A549 (cell line): ENCODE measurements around the gene TCF4. TPM values are rescaled to one million over a fixed set of nuclear protein-coding genes. Genes with fewer than 3 reads are reported as not detected.

Source experiments
- ATAC-seq, 2 experiments: fragments of 200-7000 bp in 1 of 2; fragments of >200 bp in 1 of 2; cut with Nextera tagmentation in 1 of 2; cut with Tn5 transposase in 1 of 2; 3 replicates each; pipeline versions ENCODE4 v1.8.0 to v1.9.1; 2018 to 2020; ENCODE audit warnings: mild to moderate bottlenecking in 1 of 2, moderate library complexity in 1 of 2
- CTCF ChIA-PET: fragments of 300-600 bp; sonication (Branson Sonifier 250); formaldehyde crosslinking; extraction: SDS; loops from one replicate; lab custom pipeline; 2021; ENCODE audit warnings: antibody characterized with exemption, inconsistent platforms; lab: Yijun Ruan, JAX
- POLR2A ChIA-PET: fragments of 350-600 bp; formaldehyde crosslinking; extraction: SDS; loops from one replicate; lab custom pipeline; 2021; ENCODE audit warnings: antibody characterized with exemption, inconsistent platforms; lab: Yijun Ruan, JAX
- DNase-seq, 2 experiments: peaks; one replicate each; pipeline versions ENCODE4 v3.0.0 to v3.0.0-alpha.2; 2011 to 2016; ENCODE audit warnings: low read depth in 1 of 2, low spot score in 1 of 2
- FAIRE-seq: peaks from 2 replicates; lab custom pipeline; 2011; peaks lifted over from hg19 to GRCh38; lab: Jason Lieb, UNC
- H3K27ac ChIP-seq, 2 experiments: fragments of >200 bp; sonication (Bioruptor Twin); formaldehyde crosslinking; 3 replicates each; pipeline ENCODE4 v1.5.1; 2016 to 2017
- H3K4me1 ChIP-seq: fragments of >200 bp; sonication (Bioruptor Twin); formaldehyde crosslinking; 3 replicates; pipeline ENCODE4 v1.6.1; 2016
- H3K4me2 ChIP-seq: fragments of >200 bp; sonication (Bioruptor Twin); formaldehyde crosslinking; 3 replicates; pipeline ENCODE4 v1.6.1; 2016
- H3K4me3 ChIP-seq: fragments of >200 bp; sonication (Bioruptor Twin); formaldehyde crosslinking; 3 replicates; pipeline ENCODE4 v1.5.1; 2016
- H3K9me3 ChIP-seq: fragments of >200 bp; sonication (Bioruptor Twin); formaldehyde crosslinking; 3 replicates; pipeline ENCODE4 v1.6.1; 2016
- CBX2 ChIP-seq: fragments of 200-600 bp; sonication (generic); IDR thresholded peaks from 2 replicates; pipeline ENCODE4 v1.6.1; 2016; ENCODE audit warnings: low read depth, mild to moderate bottlenecking, borderline replicate concordance
- EHMT2 ChIP-seq: fragments of 200-600 bp; sonication (generic); IDR thresholded peaks from 2 replicates; pipeline ENCODE4 v1.6.1; 2016; ENCODE audit warnings: antibody characterized with exemption, low read depth, mild to moderate bottlenecking, moderate library complexity
- FOSB ChIP-seq: fragments of 250-450 bp; sonication (Bioruptor Pico); IDR thresholded peaks from 2 replicates; pipeline ENCODE4 v1.5.0; 2020; ENCODE audit warnings: mild to moderate bottlenecking, moderate library complexity
- FOSL2 ChIP-seq, 2 experiments: fragments of 450-650 bp in 1 of 2; fragments of >200 bp in 1 of 2; sonication (Bioruptor Twin) in 1 of 2; formaldehyde crosslinking; IDR thresholded peaks; 2 replicates each; pipeline versions ENCODE4 v1.5.0 to v1.6.1; 2016 to 2020; ENCODE audit warnings: mild to moderate bottlenecking in 1 of 2, moderate library complexity in 1 of 2
- FOXS1 ChIP-seq: fragments of 250-450 bp; sonication (Bioruptor Pico); IDR thresholded peaks from 2 replicates; pipeline ENCODE4 v1.5.0; 2020; ENCODE audit warnings: mild to moderate bottlenecking, moderate library complexity
- GATA3 ChIP-seq: IDR thresholded peaks from 2 replicates; pipeline ENCODE4 v1.6.1; 2012; ENCODE audit warnings: borderline replicate concordance
- HDAC2 ChIP-seq: fragments of 200-600 bp; sonication (generic); IDR thresholded peaks from 2 replicates; pipeline ENCODE4 v1.6.1; 2016
- HEYL ChIP-seq: fragments of 250-450 bp; sonication (Bioruptor Pico); IDR thresholded peaks from 2 replicates; pipeline ENCODE4 v1.8.0; 2021; ENCODE audit warnings: mild to moderate bottlenecking, moderate library complexity
- HOXA7 ChIP-seq: fragments of 250-450 bp; sonication (Bioruptor Pico); IDR thresholded peaks from 2 replicates; pipeline ENCODE4 v1.5.0; 2020; ENCODE audit warnings: mild to moderate bottlenecking, moderate library complexity
- HOXB5 ChIP-seq: fragments of 250-450 bp; sonication (Bioruptor Pico); IDR thresholded peaks from 2 replicates; pipeline ENCODE4 v1.5.0; 2020; ENCODE audit warnings: mild to moderate bottlenecking, moderate library complexity
- KDM1A ChIP-seq: fragments of 200-600 bp; sonication (generic); IDR thresholded peaks from 2 replicates; pipeline ENCODE4 v1.6.1; 2016; ENCODE audit warnings: low read depth, mild to moderate bottlenecking
- KDM5A ChIP-seq: fragments of 200-600 bp; sonication (generic); IDR thresholded peaks from 2 replicates; pipeline ENCODE4 v1.6.1; 2016; ENCODE audit warnings: antibody characterized with exemption, mild to moderate bottlenecking
- MYC ChIP-seq: IDR thresholded peaks from 2 replicates; pipeline ENCODE4 v1.6.1; 2012; ENCODE audit warnings: mild to moderate bottlenecking, inconsistent platforms, low read length, improper control_type of control experiment, borderline replicate concordance
- NPAS2 ChIP-seq: fragments of 250-450 bp; sonication (Bioruptor Pico); IDR thresholded peaks from 2 replicates; pipeline ENCODE4 v1.8.0; 2022; ENCODE audit warnings: mild to moderate bottlenecking, moderate library complexity, borderline replicate concordance
- NR3C1 ChIP-seq: fragments of >200 bp; sonication (Bioruptor Twin); formaldehyde crosslinking; IDR thresholded peaks from 3 replicates; pipeline ENCODE4 v1.6.1; 2017
- PHF8 ChIP-seq: fragments of 200-600 bp; sonication (generic); IDR thresholded peaks from 2 replicates; pipeline ENCODE4 v1.6.1; 2016; ENCODE audit warnings: low read depth, mild to moderate bottlenecking, antibody characterized with exemption, moderate library complexity, borderline replicate concordance
- POLR2A ChIP-seq: IDR thresholded peaks from 2 replicates; pipeline ENCODE4 v1.6.1; 2012; ENCODE audit warnings: mild to moderate bottlenecking, low read length
- SREBF2 ChIP-seq: fragments of 450-650 bp; IDR thresholded peaks from 2 replicates; pipeline ENCODE4 v1.6.1; 2014; ENCODE audit warnings: mild to moderate bottlenecking, moderate library complexity
- ZFP36 ChIP-seq: fragments of 450-650 bp; IDR thresholded peaks from 2 replicates; pipeline ENCODE4 v1.6.1; 2014; ENCODE audit warnings: borderline replicate concordance; ENCODE audit not compliant: partially characterized antibody
- WGBS: methylation state at CpG from one replicate; pipeline ENCODE4 v1.1.6; 2017; ENCODE audit errors: missing lambda C conversion rate; 5-methylcytosine and 5-hydroxymethylcytosine counted together
- polyA plus RNA-seq, 4 experiments: library from polyadenylated mRNA; depleted of rRNA in 3 of 4; stranded (reverse); fragments of >200 nt; fragmentation: RNase III in 1 of 4; extraction: RNeasy Plus Mini Kit Qiagen cat#74134 plus additional on column Dnase treatment in 1 of 4; gene quantifications; 2 replicates in 3 of 4; 3 replicates in 1 of 4; pipeline ENCODE4 v1.2.3, GENCODE V29; 2011 to 2017
- TF ChIP-seq, protein P1 (sequence below): fragments of 250-450 bp; sonication (Bioruptor Pico); IDR thresholded peaks from 2 replicates; pipeline ENCODE4 v1.5.0; 2020; ENCODE audit warnings: low read depth, mild to moderate bottlenecking, moderate library complexity
- TF ChIP-seq, protein P2 (sequence below): fragments of 250-450 bp; sonication (Bioruptor Pico); IDR thresholded peaks from 2 replicates; pipeline ENCODE4 v1.5.0; 2021; ENCODE audit warnings: mild to moderate bottlenecking, moderate library complexity, borderline replicate concordance
- TF ChIP-seq, protein P3 (sequence below): fragments of 150-350 bp; IDR thresholded peaks from 2 replicates; pipeline ENCODE4 v1.6.1; 2014; ENCODE audit warnings: low read depth, mild to moderate bottlenecking, low read length
- TF ChIP-seq, protein P4 (sequence below): fragments of >200 bp; sonication (Bioruptor Twin); formaldehyde crosslinking; IDR thresholded peaks from 3 replicates; pipeline ENCODE4 v1.6.1; 2016

TCF4 gene
- polyA plus RNA-seq, 2 of the 4 experiments (the other 2 are of a cell fraction) = 3.0 to 4.0 TPM

DNA sequence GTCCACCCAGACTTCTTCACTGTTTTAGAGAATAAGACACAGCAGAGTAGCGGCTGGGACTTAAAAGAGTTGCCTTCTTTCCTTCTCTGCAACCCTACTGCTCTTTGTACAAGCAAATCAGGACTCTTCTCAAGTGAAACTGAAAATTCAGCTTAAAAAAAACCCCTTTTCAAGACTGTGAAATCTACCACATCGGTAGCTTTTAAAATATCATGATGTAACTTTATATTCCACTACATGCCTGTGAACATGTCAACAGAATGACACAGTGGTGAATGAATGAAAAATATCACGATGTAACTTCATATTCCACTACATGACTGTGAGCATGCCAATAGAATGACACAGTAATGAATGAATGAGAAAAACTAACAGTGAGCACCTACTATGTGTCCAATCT, 53.4 kb downstream of the TCF4 start:
- no peaks in the 10 kb centered on the region for H3K9me3 ChIP-seq
- H3K4me2 ChIP-seq = no peak overlapping the region
- 48% methylated on average over 3 of the region's 3 CpGs for WGBS
- no peak for FAIRE-seq
- no peak for ATAC-seq
- H3K4me3 ChIP-seq = no peak overlapping the region
- H3K27ac ChIP-seq = no peak overlapping the region
- ChIA-PET POLR2A (no interaction called here), CTCF (no interaction called here)
- no peaks in the 10 kb centered on the region for H3K4me1 ChIP-seq
- TF ChIP-seq NPAS2 (CRISPR knock-in tag) = no peak
- TF ChIP-seq ZFP36 = no peak
- TF ChIP-seq KDM1A = no peak
- TF ChIP-seq, protein P1, sequence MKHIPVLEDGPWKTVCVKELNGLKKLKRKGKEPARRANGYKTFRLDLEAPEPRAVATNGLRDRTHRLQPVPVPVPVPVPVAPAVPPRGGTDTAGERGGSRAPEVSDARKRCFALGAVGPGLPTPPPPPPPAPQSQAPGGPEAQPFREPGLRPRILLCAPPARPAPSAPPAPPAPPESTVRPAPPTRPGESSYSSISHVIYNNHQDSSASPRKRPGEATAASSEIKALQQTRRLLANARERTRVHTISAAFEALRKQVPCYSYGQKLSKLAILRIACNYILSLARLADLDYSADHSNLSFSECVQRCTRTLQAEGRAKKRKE (CRISPR knock-in tag) = no peak
- TF ChIP-seq POLR2A = no peak
- no peak for TF ChIP-seq HDAC2
- no peak for TF ChIP-seq GATA3
- DNase-seq = no peak

DNA sequence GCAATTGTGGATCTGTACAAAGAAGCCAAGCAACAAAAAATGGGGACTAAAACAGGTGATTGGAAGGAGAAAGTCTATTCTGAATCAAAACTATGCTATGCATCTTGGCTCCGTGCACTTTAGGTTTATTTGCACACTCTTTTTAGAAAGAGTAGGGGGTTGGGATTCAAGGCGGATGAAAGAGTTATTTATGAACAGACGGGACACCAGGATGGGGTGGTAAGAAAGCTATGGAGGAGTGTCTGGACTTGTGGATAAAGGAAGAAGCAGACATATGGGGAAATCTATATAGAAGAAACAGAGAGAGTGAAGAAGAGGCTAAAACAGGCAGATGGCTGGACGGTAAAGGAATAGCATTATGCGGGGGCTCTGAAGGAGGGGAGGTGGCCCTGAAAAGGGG, 57.8 kb downstream of the TCF4 start:
- POLR2A ChIA-PET = no interaction called here
- H3K4me2 ChIP-seq = no peak overlapping the region
- FAIRE-seq = no peak
- 77% methylated on average over 5 of the region's 5 CpGs for WGBS
- CTCF ChIA-PET = no interaction called here
- no peak overlapping the region for H3K4me3 ChIP-seq
- TF ChIP-seq, protein P1 (CRISPR knock-in tag) = no peak
- no peak for TF ChIP-seq FOSB
- DNase-seq = no peak
- no peak for ATAC-seq
- no peaks in the 10 kb centered on the region for H3K4me1 ChIP-seq
- H3K9me3 ChIP-seq = no peaks in the 10 kb centered on the region
- H3K27ac ChIP-seq = no peak overlapping the region

DNA sequence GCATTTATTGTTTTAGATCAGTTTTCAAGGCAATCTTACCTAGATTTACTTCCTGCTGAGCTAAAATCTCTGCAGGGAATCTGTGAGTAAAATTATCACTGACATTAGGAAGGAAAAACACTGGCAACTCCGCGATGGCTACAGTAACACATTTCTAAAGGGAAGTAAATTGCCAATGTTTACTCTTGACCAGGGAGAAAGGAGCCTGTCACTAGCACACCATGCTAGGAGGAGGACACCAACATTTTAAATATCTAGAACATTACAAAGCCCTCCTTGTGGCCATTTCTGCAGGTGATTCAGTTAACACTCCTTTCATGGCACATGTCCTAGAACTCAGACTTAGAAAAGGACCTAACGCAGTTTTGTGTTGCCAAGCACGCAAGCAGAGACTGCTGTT, 58.4 kb downstream of the TCF4 start:
- 90% methylated on average over 4 of the region's 4 CpGs for WGBS
- FAIRE-seq = no peak
- POLR2A ChIA-PET = no interaction called here

DNA sequence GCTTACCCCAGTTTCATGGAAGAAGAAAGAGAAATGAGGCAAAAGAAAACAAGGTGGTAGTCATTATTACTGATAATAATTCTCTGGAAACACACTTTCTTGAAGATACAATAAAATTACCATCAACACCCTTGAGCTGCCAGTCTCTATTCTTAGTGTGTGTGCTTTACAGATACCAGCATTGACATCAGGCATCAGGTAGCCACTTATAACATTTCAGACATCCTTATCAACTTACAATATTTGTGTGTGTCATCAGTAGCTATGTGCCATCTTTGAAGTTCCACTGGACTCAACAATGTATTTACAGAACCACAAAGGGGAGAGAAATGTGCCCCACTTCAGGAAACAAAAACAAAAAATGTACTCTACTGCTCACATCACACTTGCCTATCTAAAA, 62.1 kb downstream of the TCF4 start:
- H3K27ac ChIP-seq = no peak overlapping the region
- ChIA-PET POLR2A (no interaction called here), CTCF (interaction anchor here (0.6 kb wide), 1 partner anchor 11 kb away, joined by 3 read pairs; no protein-coding TSS in a partner anchor)
- no peak for TF ChIP-seq SREBF2
- TF ChIP-seq MYC = no peak
- no peak for TF ChIP-seq KDM1A
- TF ChIP-seq FOXS1 (CRISPR knock-in tag) = no peak
- TF ChIP-seq CBX2 = no peak
- no peak for TF ChIP-seq KDM5A
- TF ChIP-seq FOSL2 (IDR thresholded peaks at IDR 0.05) = no peak
- no peak for TF ChIP-seq FOSL2 (CRISPR knock-in tag; IDR thresholded peaks at IDR 0.05)
- TF ChIP-seq, protein P2, sequence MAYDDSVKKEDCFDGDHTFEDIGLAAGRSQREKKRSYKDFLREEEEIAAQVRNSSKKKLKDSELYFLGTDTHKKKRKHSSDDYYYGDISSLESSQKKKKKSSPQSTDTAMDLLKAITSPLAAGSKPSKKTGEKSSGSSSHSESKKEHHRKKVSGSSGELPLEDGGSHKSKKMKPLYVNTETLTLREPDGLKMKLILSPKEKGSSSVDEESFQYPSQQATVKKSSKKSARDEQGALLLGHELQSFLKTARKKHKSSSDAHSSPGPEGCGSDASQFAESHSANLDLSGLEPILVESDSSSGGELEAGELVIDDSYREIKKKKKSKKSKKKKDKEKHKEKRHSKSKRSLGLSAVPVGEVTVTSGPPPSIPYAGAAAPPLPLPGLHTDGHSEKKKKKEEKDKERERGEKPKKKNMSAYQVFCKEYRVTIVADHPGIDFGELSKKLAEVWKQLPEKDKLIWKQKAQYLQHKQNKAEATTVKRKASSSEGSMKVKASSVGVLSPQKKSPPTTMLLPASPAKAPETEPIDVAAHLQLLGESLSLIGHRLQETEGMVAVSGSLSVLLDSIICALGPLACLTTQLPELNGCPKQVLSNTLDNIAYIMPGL = no peak
- TF ChIP-seq PHF8 = no peak
- TF ChIP-seq NR3C1 = no peak
- TF ChIP-seq HOXA7 = no peak
- no peak for TF ChIP-seq EHMT2
- no peak for TF ChIP-seq ZFP36
- DNase-seq = no peak
- H3K9me3 ChIP-seq = no peaks in the 10 kb centered on the region
- ATAC-seq = no peak
- no peak for FAIRE-seq
- no peak overlapping the region for H3K4me3 ChIP-seq
- no peak overlapping the region for H3K4me2 ChIP-seq
- H3K4me1 ChIP-seq = no peaks in the 10 kb centered on the region

More for the DNA sequence above, 58.4 kb downstream of the TCF4 start:
- DNase-seq = no peak
- CTCF ChIA-PET = no interaction called here
- ATAC-seq = no peak
- Histone ChIP-seq H3K4me2 (no peak overlapping the region), H3K4me3 (no peak overlapping the region), H3K9me3 (no peaks in the 10 kb centered on the region), H3K4me1 (no peaks in the 10 kb centered on the region), H3K27ac (no peak overlapping the region)
- TF ChIP-seq, protein P3, sequence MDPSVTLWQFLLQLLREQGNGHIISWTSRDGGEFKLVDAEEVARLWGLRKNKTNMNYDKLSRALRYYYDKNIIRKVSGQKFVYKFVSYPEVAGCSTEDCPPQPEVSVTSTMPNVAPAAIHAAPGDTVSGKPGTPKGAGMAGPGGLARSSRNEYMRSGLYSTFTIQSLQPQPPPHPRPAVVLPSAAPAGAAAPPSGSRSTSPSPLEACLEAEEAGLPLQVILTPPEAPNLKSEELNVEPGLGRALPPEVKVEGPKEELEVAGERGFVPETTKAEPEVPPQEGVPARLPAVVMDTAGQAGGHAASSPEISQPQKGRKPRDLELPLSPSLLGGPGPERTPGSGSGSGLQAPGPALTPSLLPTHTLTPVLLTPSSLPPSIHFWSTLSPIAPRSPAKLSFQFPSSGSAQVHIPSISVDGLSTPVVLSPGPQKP = no peak
- TF ChIP-seq, protein P4, sequence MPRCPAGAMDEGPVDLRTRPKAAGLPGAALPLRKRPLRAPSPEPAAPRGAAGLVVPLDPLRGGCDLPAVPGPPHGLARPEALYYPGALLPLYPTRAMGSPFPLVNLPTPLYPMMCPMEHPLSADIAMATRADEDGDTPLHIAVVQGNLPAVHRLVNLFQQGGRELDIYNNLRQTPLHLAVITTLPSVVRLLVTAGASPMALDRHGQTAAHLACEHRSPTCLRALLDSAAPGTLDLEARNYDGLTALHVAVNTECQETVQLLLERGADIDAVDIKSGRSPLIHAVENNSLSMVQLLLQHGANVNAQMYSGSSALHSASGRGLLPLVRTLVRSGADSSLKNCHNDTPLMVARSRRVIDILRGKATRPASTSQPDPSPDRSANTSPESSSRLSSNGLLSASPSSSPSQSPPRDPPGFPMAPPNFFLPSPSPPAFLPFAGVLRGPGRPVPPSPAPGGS = no peak
- TF ChIP-seq HEYL (CRISPR knock-in tag) = no peak
- no peak for TF ChIP-seq MYC
- no peak for TF ChIP-seq HOXB5 (CRISPR knock-in tag)
